ENCODE results near the gene NDC80. TPM values are rescaled to one million over a fixed set of nuclear protein-coding genes. Genes with fewer than 3 reads are reported as not detected.
"Not testable (repeated sequence)": the region's sequence is repeated elsewhere in the genome, so short reads cannot be mapped to it uniquely, and the experiment has no call there.

NDC80 gene
- 8.6 TPM for total RNA-seq (ENCODE audit: unreplicated experiment)
- long read RNA-seq, transcript NDC80-201 (17 exons, 2,172 nt), result major isoform, 7 of 9 reads
- long read RNA-seq, partial matches to known transcripts, result 2 of 9 reads
- long read RNA-seq, other reads (novel, unspliced or antisense), result 0 of 9 reads

- peak within 1 kb of the TSS; percentile 97 for H3K27ac Mint-ChIP-seq (ENCODE audit: unreplicated experiment)
- peak within 1 kb of the TSS; percentile 98 for H3K4me3 Mint-ChIP-seq (ENCODE audit: unreplicated experiment)
- DNase-seq (ENCODE audit: low spot score), result peak; percentile 84
- no peak for TF ChIP-seq CTCF (IDR thresholded peaks at IDR 0.05; ENCODE audit: unreplicated experiment)
- H3K27me3 Mint-ChIP-seq (ENCODE audit: unreplicated experiment), result peaks cover 4% of the 10 kb centered on the region
- H3K9me3 Mint-ChIP-seq (ENCODE audit: unreplicated experiment), result no peaks in the 10 kb centered on the region
- peaks cover 40% of the 10 kb centered on the region for H3K4me1 Mint-ChIP-seq (ENCODE audit: unreplicated experiment)
- no peaks in the 10 kb centered on the region for H3K36me3 Mint-ChIP-seq (ENCODE audit: low read depth, unreplicated experiment)
These were observed at the start of gene NDC80, which contains the start of gene METTL4 for GRCh38 chr18:2571200-2572170. NDC80 (plus strand) TSS chr18:2571557; CDS start chr18:2572986, 1,429 bp downstream. METTL4 (minus strand) TSS chr18:2571505; CDS start chr18:2567216, 4,289 bp downstream.

- Mint-ChIP-seq H3K36me3 (ENCODE audit: low read depth, unreplicated experiment) (no peaks in the 10 kb centered on the region), H3K4me1 (ENCODE audit: unreplicated experiment) (peaks cover 7% of the 10 kb centered on the region), H3K4me3 (ENCODE audit: unreplicated experiment) (no peak overlapping the region), H3K9me3 (ENCODE audit: unreplicated experiment) (no peaks in the 10 kb centered on the region), H3K27ac (ENCODE audit: unreplicated experiment) (no peak overlapping the region), H3K27me3 (ENCODE audit: unreplicated experiment) (peaks cover 2% of the 10 kb centered on the region)
- TF ChIP-seq CTCF (IDR thresholded peaks at IDR 0.05; ENCODE audit: unreplicated experiment), result no peak
- no peak for DNase-seq (ENCODE audit: low spot score)
These were observed 49.2 kb upstream of the NDC80 start for GRCh38 chr18:2522112-2522511.

GRCh38 chr18:2524794-2525198 lies 46.6 kb upstream of the NDC80 start:
- H3K4me1 Mint-ChIP-seq (ENCODE audit: unreplicated experiment); H3K27ac Mint-ChIP-seq (ENCODE audit: unreplicated experiment); H3K4me3 Mint-ChIP-seq (ENCODE audit: unreplicated experiment); DNase-seq (ENCODE audit: low spot score); H3K36me3 Mint-ChIP-seq (ENCODE audit: low read depth, unreplicated experiment); H3K9me3 Mint-ChIP-seq (ENCODE audit: unreplicated experiment); H3K27me3 Mint-ChIP-seq (ENCODE audit: unreplicated experiment): not testable (repeated sequence)

- TF ChIP-seq CTCF (IDR thresholded peaks at IDR 0.05; ENCODE audit: unreplicated experiment), result no peak
- Mint-ChIP-seq H3K9me3 (ENCODE audit: unreplicated experiment) (no peaks in the 10 kb centered on the region), H3K4me3 (ENCODE audit: unreplicated experiment) (no peak overlapping the region), H3K4me1 (ENCODE audit: unreplicated experiment) (peaks cover 4% of the 10 kb centered on the region), H3K27ac (ENCODE audit: unreplicated experiment) (no peak overlapping the region), H3K36me3 (ENCODE audit: low read depth, unreplicated experiment) (peaks cover 5% of the 10 kb centered on the region), H3K27me3 (ENCODE audit: unreplicated experiment) (peaks cover 2% of the 10 kb centered on the region)
- DNase-seq (ENCODE audit: low spot score), result no peak
These were observed 45.0 kb upstream of the NDC80 start for GRCh38 chr18:2526329-2526728.

- Mint-ChIP-seq H3K36me3 (ENCODE audit: low read depth, unreplicated experiment) (peaks cover 12% of the 10 kb centered on the region), H3K4me3 (ENCODE audit: unreplicated experiment) (no peak overlapping the region), H3K27ac (ENCODE audit: unreplicated experiment) (no peak overlapping the region), H3K27me3 (ENCODE audit: unreplicated experiment) (no peaks in the 10 kb centered on the region), H3K9me3 (ENCODE audit: unreplicated experiment) (peaks cover 5% of the 10 kb centered on the region), H3K4me1 (ENCODE audit: unreplicated experiment) (peaks cover 4% of the 10 kb centered on the region)
- TF ChIP-seq CTCF (IDR thresholded peaks at IDR 0.05; ENCODE audit: unreplicated experiment), result no peak
- no peak for DNase-seq (ENCODE audit: low spot score)
These were observed 42.2 kb upstream of the NDC80 start for GRCh38 chr18:2529154-2529553.

All from endothelial cell (in vitro differentiated cells).